Heart left ventricle (tissue), 16 donors: Measurements from ENCODE around the gene DOK3. TPM values are rescaled to one million over a fixed set of nuclear protein-coding genes. Genes with fewer than 3 reads are reported as not detected.

ENCODE experiments used
- ATAC-seq, 4 donors: fragments of 200-7000 bp; cut with Tn5 transposase; one replicate each; pipeline ENCODE4 v1.9.1; 2020 to 2022; ENCODE audit warnings: moderate library complexity in 4 of 4, mild to moderate bottlenecking in 3 of 4, moderate number of reproducible peaks in 1 of 4
- DNase-seq, 5 donors: peaks; one replicate each; pipeline ENCODE4 v3.0.0-alpha.2; 2020
- H3K27ac ChIP-seq, 12 donors: fragments of 200-600 bp; sonication (generic) in 4 of 12; one replicate each; pipeline versions ENCODE4 v1.5.0 to v1.8.0; 2016 to 2022; ENCODE audit warnings: mild to moderate bottlenecking in 2 of 12
- H3K27me3 ChIP-seq, 9 donors: fragments of 200-600 bp; sonication (generic) in 2 of 9; one replicate each; pipeline versions ENCODE4 v1.5.1 to v1.8.0; 2016 to 2022; ENCODE audit warnings: mild to moderate bottlenecking in 3 of 9
- H3K36me3 ChIP-seq, 9 donors: fragments of 200-600 bp; sonication (generic) in 2 of 9; one replicate each; pipeline versions ENCODE4 v1.5.0 to v1.8.0; 2018 to 2022; ENCODE audit warnings: mild to moderate bottlenecking in 2 of 9
- H3K4me1 ChIP-seq, 12 donors: fragments of 200-600 bp; sonication (generic) in 4 of 12; one replicate each; pipeline versions ENCODE4 v1.5.0 to v1.8.0; 2016 to 2022; ENCODE audit warnings: mild to moderate bottlenecking in 3 of 12
- H3K4me3 ChIP-seq, 12 donors: fragments of 200-600 bp; sonication (generic) in 4 of 12; one replicate each; pipeline versions ENCODE4 v1.5.0 to v1.8.0; 2017 to 2022; ENCODE audit warnings: mild to moderate bottlenecking in 9 of 12, moderate library complexity in 4 of 12
- H3K9me3 ChIP-seq, 12 donors: fragments of 200-600 bp; sonication (generic) in 4 of 12; one replicate each; pipeline versions ENCODE4 v1.5.0 to v1.8.0; 2016 to 2022; ENCODE audit warnings: mild to moderate bottlenecking in 1 of 12
- CTCF ChIP-seq, 12 donors: fragments of 200-600 bp; sonication (generic) in 4 of 12; IDR thresholded peaks; one replicate each; pipeline versions ENCODE4 v1.5.0 to v1.8.0; 2018 to 2022; ENCODE audit warnings: antibody characterized with exemption in 12 of 12, mild to moderate bottlenecking in 5 of 12
- POLR2A ChIP-seq, 2 donors: fragments of 450-650 bp; IDR thresholded peaks; one replicate each; pipeline ENCODE4 v1.6.1; 2017; ENCODE audit warnings: antibody characterized with exemption in 2 of 2, mild to moderate bottlenecking in 2 of 2, moderate library complexity in 2 of 2
- WGBS, 4 donors: extraction: QIAGEN DNeasy Blood & Tissue Kit in 2 of 4; methylation state at CpG; one replicate each; pipeline versions ENCODE4 v1.1.5 to v1.1.7; 2013 to 2018; 5-methylcytosine and 5-hydroxymethylcytosine counted together
- intact Hi-C, 10 donors: fragments of 100-400 bp; cut with DNase I; formaldehyde crosslinking; loops; one replicate each; pipeline versions ENCODE4 v1.11.1 to v1.14.2; 2022
- polyA plus RNA-seq, 2 donors: library from polyadenylated mRNA; stranded (reverse); fragments of 200-250 nt; gene quantifications; one replicate each; pipeline ENCODE4 v1.2.3, GENCODE V29; 2013
- total RNA-seq, 9 donors: library from RNA; depleted of rRNA in 2 of 9; stranded (reverse); fragments of >200 nt in 2 of 9; fragmentation: NEBNext Ultra II Directional in 3 of 9; extraction: Animal tissue kit (Norgen Biotek cat#: 25700) in 3 of 9; gene quantifications; one replicate each; pipeline versions ENCODE4 v1.1.0 to v1.2.4, GENCODE V29; 2016 to 2023
- donor health status: ischemic (EF 13 %, LVEDD 7.1; RV severe dilation, severe dysfunction).
- donor health status: healthy with polysubstance abuse.
- donor health status: DM: no; HTN: yes; CAD: no.
- donor health status: DM: no; HTN: no; CAD: no.
- donor health status: ischemic (EF 25% LVEDD 6.9; RV normal size, moderate dysfunction).
- donor health status: ischemic (EF 25% LVEDD 5.7; RV mildly dilated, moderate dysfunction).
- donor health status: healthy.
- donor health status: DM: yes; HTN: yes; CAD: no.
- donor health status: ischemic (EF 35%, LVEDD 5.7; RV mildly dilated, moderate dysfunction).
- donor health status: nonischemic (EF 11% LVEDD 7.7; RV severe dilation, severe dysfunction).
- donor health status: DM: yes; HTN: yes; CAD: no.
- donor health status: PGD.
- donor health status: ischemic (EF 29% LVEDD 5.4; RV normal size, mild dysfunction).
- donor health status: nonischemic (EF 23%, LVEDD 6.1; RV moderate dilation, normal function).

The DOK3 gene
- total and polyA plus RNA-seq, 11 donors: 0.77 to 23.8 (median 2.7) TPM

GRCh38 chr5:177484902-177485549, 24.6 kb downstream of the DOK3 start:
- Histone ChIP-seq H3K27ac (peak overlapping the region in 1 of 12 donors; percentile 89), H3K36me3 (peaks cover 0 to 81% (median 63%) of the 10 kb centered on the region in 9 donors), H3K4me1 (peaks cover 0 to 14% (median 1%) of the 10 kb centered on the region in 12 donors), H3K27me3 (no peaks in the 10 kb centered on the region), H3K9me3 (no peaks in the 10 kb centered on the region), H3K4me3 (no peak overlapping the region)
- intact Hi-C loops: no loop called here
- 79 to 86% (median 84%) methylated on average over 13 of the region's 13 CpGs for WGBS, 4 donors
- no peak for DNase-seq
- ATAC-seq: peak in 1 of 4 donors; percentile 2
- TF ChIP-seq CTCF (IDR thresholded peaks at IDR 0.05): no peak
- TF ChIP-seq POLR2A (IDR thresholded peaks at IDR 0.05): no peak

- TF ChIP-seq CTCF (IDR thresholded peaks at IDR 0.05): no peak
- TF ChIP-seq POLR2A (IDR thresholded peaks at IDR 0.05): no peak
- peaks cover 0 to 73% (median 55%) of the 10 kb centered on the region in 9 donors for H3K36me3 ChIP-seq
- intact Hi-C loops: no loop called here
- no peak overlapping the region for H3K4me3 ChIP-seq
- peak in 1 of 5 donors; percentile 62 for DNase-seq
- H3K27ac ChIP-seq: peak overlapping the region in 1 of 12 donors; percentile 89
- ATAC-seq: no peak
- H3K27me3 ChIP-seq: no peaks in the 10 kb centered on the region
- WGBS, 4 donors: 87 to 92% (median 90%) methylated on average over 17 to 22 of the region's 22 CpGs
- no peaks in the 10 kb centered on the region for H3K9me3 ChIP-seq
- peaks cover 0 to 22% (median 9%) of the 10 kb centered on the region in 12 donors for H3K4me1 ChIP-seq
These were observed 25.4 kb downstream of the DOK3 start for GRCh38 chr5:177483994-177484901.

- Histone ChIP-seq H3K9me3 (no peaks in the 10 kb centered on the region), H3K4me3 (no peak overlapping the region), H3K4me1 (peaks cover 0 to 34% (median 20%) of the 10 kb centered on the region in 12 donors), H3K27me3 (no peaks in the 10 kb centered on the region), H3K36me3 (peaks cover 0 to 61% (median 43%) of the 10 kb centered on the region in 9 donors), H3K27ac (peak overlapping the region in 1 of 12 donors; percentile 89)
- TF ChIP-seq POLR2A (IDR thresholded peaks at IDR 0.05): no peak
- no peak for TF ChIP-seq CTCF (IDR thresholded peaks at IDR 0.05)
- ATAC-seq (no peak), DNase-seq (peak in 1 of 5 donors; percentile 54)
- intact Hi-C loops: no loop called here
- WGBS, 4 donors: 94 to 99% (median 95%) methylated on average over 9 of the region's 9 CpGs
These were observed 26.6 kb downstream of the DOK3 start for GRCh38 chr5:177483042-177483441.

- Histone ChIP-seq H3K9me3 (no peaks in the 10 kb centered on the region), H3K27me3 (no peaks in the 10 kb centered on the region), H3K27ac (peak overlapping the region in 1 of 12 donors; percentile 89), H3K4me3 (no peak overlapping the region), H3K36me3 (peaks cover 0 to 54% (median 37%) of the 10 kb centered on the region in 9 donors), H3K4me1 (peaks cover 0 to 34% (median 20%) of the 10 kb centered on the region in 12 donors)
- TF ChIP-seq CTCF (IDR thresholded peaks at IDR 0.05): no peak
- no peak for TF ChIP-seq POLR2A (IDR thresholded peaks at IDR 0.05)
- no peak for ATAC-seq
- intact Hi-C loops: no loop called here
- peak in 1 of 5 donors; percentile 48 for DNase-seq
- WGBS, 4 donors: 93 to 94% (median 93%) methylated on average over 10 of the region's 10 CpGs
These were observed 27.2 kb downstream of the DOK3 start for GRCh38 chr5:177482359-177482795.
